DND-41 (cell line): Measurements from ENCODE around the gene SLC16A14.

ENCODE experiments used
- CTCF ChIP-seq: IDR thresholded peaks from 2 replicates; pipeline ENCODE4 v1.5.1; 2012; ENCODE audit warnings: borderline replicate concordance, low read length, moderate library complexity, mild to moderate bottlenecking; ENCODE audit not compliant: poor library complexity, severe bottlenecking; ENCODE audit errors: extremely low read depth
- EZH2 ChIP-seq: IDR thresholded peaks from 3 replicates; pipeline ENCODE4 v1.6.1; 2012; ENCODE audit warnings: borderline replicate concordance, low read depth, mild to moderate bottlenecking, moderate library complexity, low read length, inconsistent platforms; ENCODE audit not compliant: severe bottlenecking

- TF ChIP-seq CTCF = no peak
- no peak for TF ChIP-seq EZH2
Measured at GRCh38 chr2:230076819-230077218, 8.1 kb upstream of the SLC16A14 start.
